HepG2 (cell line): ENCODE measurements around the gene PKIB. TPM values are rescaled to one million over a fixed set of nuclear protein-coding genes. Genes with fewer than 3 reads are reported as not detected.

Experiments used
- CBX5 ChIP-seq: sonication (generic); formaldehyde crosslinking; IDR thresholded peaks from 2 replicates; pipeline ENCODE4 v1.4.0; 2020; ENCODE audit warnings: missing genetic modification reagents, borderline replicate concordance
- FOXK2 ChIP-seq: fragments of 450-650 bp; IDR thresholded peaks from 2 replicates; pipeline ENCODE4 v1.6.1; 2016
- IKZF4 ChIP-seq: sonication (generic); formaldehyde crosslinking; IDR thresholded peaks from 2 replicates; pipeline ENCODE4 v1.5.1; 2020; ENCODE audit warnings: borderline replicate concordance, mild to moderate bottlenecking, low read depth, missing genetic modification reagents; ENCODE audit errors: not compliant biosample characterization
- JARID2 ChIP-seq: sonication (generic); formaldehyde crosslinking; IDR thresholded peaks from 2 replicates; pipeline ENCODE4 v1.8.1; 2023; ENCODE audit warnings: missing genetic modification reagents, inconsistent platforms; ENCODE audit not compliant: insufficient replicate concordance
- KAT2B ChIP-seq: fragments of 150-350 bp; IDR thresholded peaks from 2 replicates; pipeline ENCODE4 v1.6.1; 2014; ENCODE audit warnings: low read depth, low read length, borderline replicate concordance
- KMT2A ChIP-seq: sonication (generic); formaldehyde crosslinking; IDR thresholded peaks from 2 replicates; pipeline ENCODE4 v1.4.0; 2020; ENCODE audit warnings: missing genetic modification reagents
- LBX2 ChIP-seq: sonication (generic); formaldehyde crosslinking; IDR thresholded peaks from 2 replicates; pipeline ENCODE4 v1.5.0; 2020; ENCODE audit warnings: missing genetic modification reagents, mild to moderate bottlenecking, borderline replicate concordance
- MIER2 ChIP-seq: IDR thresholded peaks from 2 replicates; pipeline ENCODE4 v1.6.1; 2016; ENCODE audit warnings: missing biosample characterization, missing genetic modification reagents
- NFKBIZ ChIP-seq: IDR thresholded peaks from 2 replicates; pipeline ENCODE4 v1.6.1; 2018; ENCODE audit warnings: missing genetic modification reagents, missing compliant biosample characterization
- SATB2 ChIP-seq: sonication (generic); formaldehyde crosslinking; IDR thresholded peaks from 2 replicates; pipeline ENCODE4 v1.5.0; 2020; ENCODE audit warnings: missing genetic modification reagents
- ZBTB7A ChIP-seq: sonication (generic); formaldehyde crosslinking; IDR thresholded peaks from 2 replicates; pipeline ENCODE4 v1.8.0; 2022; ENCODE audit warnings: mild to moderate bottlenecking, missing genetic modification reagents
- ZFX ChIP-seq: sonication (generic); formaldehyde crosslinking; IDR thresholded peaks from 2 replicates; pipeline ENCODE4 v1.4.0; 2020; ENCODE audit warnings: mild to moderate bottlenecking, low read depth, missing genetic modification reagents, moderate library complexity
- ZNF253 ChIP-seq: sonication (generic); formaldehyde crosslinking; IDR thresholded peaks from 2 replicates; pipeline ENCODE4 v1.8.0; 2022; ENCODE audit warnings: mild to moderate bottlenecking, missing genetic modification reagents, borderline replicate concordance
- ZNF407 ChIP-seq: sonication (generic); formaldehyde crosslinking; IDR thresholded peaks from one replicate; pipeline ENCODE4 v1.5.1; 2020; ENCODE audit warnings: mild to moderate bottlenecking, missing genetic modification reagents; ENCODE audit errors: not compliant biosample characterization
- ZNF7 ChIP-seq: IDR thresholded peaks from 2 replicates; pipeline ENCODE4 v1.6.1; 2016; ENCODE audit warnings: missing biosample characterization, missing genetic modification reagents
- polyA plus RNA-seq, 8 experiments: library from polyadenylated mRNA; depleted of rRNA in 3 of 8; stranded (reverse) in 7 of 8; unstranded in 1 of 8; fragments of >200 nt; fragmentation: Illumina TruSeq in 4 of 8; extraction: Trizol in 4 of 8; gene quantifications; 2 replicates each; pipeline versions ENCODE4 v1.2.1 to v1.2.3, GENCODE V29; 2011 to 2016; ENCODE audit warnings: low read depth in 4 of 8, missing spikeins in 1 of 8, mixed read lengths in 1 of 8; ENCODE audit not compliant: insufficient read depth in 1 of 8
- total RNA-seq, 5 experiments: library from RNA; depleted of rRNA; stranded (reverse); fragments of >200 nt; fragmentation: Illumina TruSeq; extraction: Trizol; gene quantifications; 2 replicates each; pipeline ENCODE4 v1.2.3, GENCODE V29; 2016; ENCODE audit warnings: low read depth in 1 of 5
- TF ChIP-seq, protein P1 (sequence below): sonication (generic); formaldehyde crosslinking; IDR thresholded peaks from 2 replicates; pipeline ENCODE4 v1.4.0; 2020; ENCODE audit warnings: missing genetic modification reagents
- TF ChIP-seq, protein P2 (sequence below): sonication (generic); formaldehyde crosslinking; IDR thresholded peaks from 2 replicates; pipeline ENCODE4 v1.4.0; 2020; ENCODE audit warnings: missing genetic modification reagents

Gene PKIB
- total and polyA plus RNA-seq, 2 of the 13 experiments (the other 11 are each of a cell fraction or from before 2014, with no cell fraction given): 1.4 to 1.5 TPM

DNA sequence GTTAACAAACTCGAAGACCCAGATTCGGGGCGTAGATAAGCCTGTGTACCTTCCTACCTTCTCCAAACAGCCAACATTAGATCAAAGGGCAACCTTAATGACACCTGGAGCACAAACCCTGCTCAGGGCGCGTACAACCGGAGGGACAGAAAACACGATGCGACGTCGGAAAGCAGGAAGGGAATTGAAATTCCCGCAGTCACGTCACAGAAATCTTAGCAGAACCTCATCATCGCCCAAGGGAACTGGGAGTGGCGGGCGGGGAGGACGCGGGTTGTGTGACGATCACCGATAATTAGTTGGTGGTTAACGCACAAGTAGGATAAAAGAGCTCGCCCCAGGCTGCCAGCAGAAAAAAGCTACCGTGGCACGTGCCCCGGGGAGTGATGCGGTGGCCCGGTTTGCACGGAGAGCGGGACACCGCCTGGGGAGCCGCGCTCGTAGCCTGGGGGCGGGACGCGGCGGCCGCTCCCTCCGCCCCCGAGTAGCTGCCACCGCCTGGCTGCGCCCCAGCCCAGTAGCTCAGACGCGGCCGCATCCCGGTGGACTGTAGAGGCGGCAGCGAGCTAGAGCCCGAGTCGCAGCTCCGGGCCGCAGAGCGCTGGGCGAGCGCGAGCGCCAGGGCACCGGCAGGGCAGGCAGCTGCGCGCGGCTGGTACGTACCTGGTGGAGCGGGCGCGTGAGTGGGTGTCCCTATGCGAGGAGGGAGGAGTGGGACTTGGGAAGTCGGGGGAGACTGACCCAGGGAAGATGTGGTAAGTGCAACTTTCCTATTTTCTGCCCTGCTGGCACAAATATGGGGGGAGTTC is at the start of gene PKIB (continued):
- TF ChIP-seq ZBTB7A (CRISPR knock-in tag) (0 out of 2 replicates have a peak, but pooled peaks have one; percentile 58), ZFX (CRISPR knock-in tag) (peak; percentile 49; the same call in 1 of the 2 replicates), ZNF407 (CRISPR knock-in tag) (peak; percentile 95), FOXK2 (no peak), MIER2 (0 out of 2 replicates have a peak, but pooled peaks have one; percentile 21), CBX5 (CRISPR knock-in tag) (no peak; the same call in 1 of the 2 replicates), ZNF253 (no peak), KAT2B (no peak), NFKBIZ (peak; percentile 68; the same call in 1 of the 2 replicates), SATB2 (CRISPR knock-in tag) (0 out of 2 replicates have a peak, but pooled peaks have one; percentile 28), KMT2A (peak; percentile 74), LBX2 (CRISPR knock-in tag) (no peak), IKZF4 (CRISPR knock-in tag) (peak; percentile 23), ZNF7 (CRISPR knock-in tag) (peak; percentile 52), JARID2 (CRISPR knock-in tag) (no peak)
- TF ChIP-seq, protein P1, sequence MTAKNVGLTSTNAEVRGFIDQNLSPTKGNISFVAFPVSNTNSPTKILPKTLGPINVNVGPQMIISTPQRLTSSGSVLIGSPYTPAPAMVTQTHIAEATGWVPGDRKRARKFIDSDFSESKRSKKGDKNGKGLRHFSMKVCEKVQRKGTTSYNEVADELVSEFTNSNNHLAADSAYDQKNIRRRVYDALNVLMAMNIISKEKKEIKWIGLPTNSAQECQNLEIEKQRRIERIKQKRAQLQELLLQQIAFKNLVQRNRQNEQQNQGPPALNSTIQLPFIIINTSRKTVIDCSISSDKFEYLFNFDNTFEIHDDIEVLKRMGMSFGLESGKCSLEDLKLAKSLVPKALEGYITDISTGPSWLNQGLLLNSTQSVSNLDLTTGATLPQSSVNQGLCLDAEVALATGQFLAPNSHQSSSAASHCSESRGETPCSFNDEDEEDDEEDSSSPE (CRISPR knock-in tag): peak; percentile 39
- TF ChIP-seq, protein P2, sequence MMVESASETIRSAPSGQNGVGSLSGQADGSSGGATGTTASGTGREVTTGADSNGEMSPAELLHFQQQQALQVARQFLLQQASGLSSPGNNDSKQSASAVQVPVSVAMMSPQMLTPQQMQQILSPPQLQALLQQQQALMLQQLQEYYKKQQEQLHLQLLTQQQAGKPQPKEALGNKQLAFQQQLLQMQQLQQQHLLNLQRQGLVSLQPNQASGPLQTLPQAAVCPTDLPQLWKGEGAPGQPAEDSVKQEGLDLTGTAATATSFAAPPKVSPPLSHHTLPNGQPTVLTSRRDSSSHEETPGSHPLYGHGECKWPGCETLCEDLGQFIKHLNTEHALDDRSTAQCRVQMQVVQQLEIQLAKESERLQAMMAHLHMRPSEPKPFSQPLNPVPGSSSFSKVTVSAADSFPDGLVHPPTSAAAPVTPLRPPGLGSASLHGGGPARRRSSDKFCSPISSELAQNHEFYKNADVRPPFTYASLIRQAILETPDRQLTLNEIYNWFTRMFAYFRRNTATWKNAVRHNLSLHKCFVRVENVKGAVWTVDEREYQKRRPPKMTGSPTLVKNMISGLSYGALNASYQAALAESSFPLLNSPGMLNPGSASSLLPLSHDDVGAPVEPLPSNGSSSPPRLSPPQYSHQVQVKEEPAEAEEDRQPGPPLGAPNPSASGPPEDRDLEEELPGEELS (CRISPR knock-in tag): peak; percentile 50; the same call in 1 of the 2 replicates
